Skeletal muscle tissue (tissue), 2 donors: Measurements from ENCODE around the gene CCDC17. TPM values are rescaled to one million over a fixed set of nuclear protein-coding genes. Genes with fewer than 3 reads are reported as not detected.

ENCODE experiments used
- small RNA-seq: library from RNA; depleted of rRNA; stranded (forward); fragments of <200 nt; gene quantifications from one replicate; pipeline ENCODE3, GENCODE V24; 2014
- total RNA-seq: library from RNA; depleted of rRNA; stranded (reverse); fragments of >200 nt; gene quantifications from one replicate; pipeline ENCODE4 v1.2.3, GENCODE V29; 2014

CCDC17 gene
- total RNA-seq, 1 donor from 2014 or later = 0.52 TPM

Small RNAs within 50 kb of the gene (small RNA-seq; reads per million reads assigned to genes)
- gene AL355480.1 = not detected
- not detected for gene AL355480.2
- not detected for gene AL355480.3
- gene AL355480.4 = not detected

Other genes starting within 250 kb of the CCDC17 start
- 2.6 TPM for gene TESK2, start 132.9 kb downstream of the CCDC17 start, total RNA-seq
- gene CCDC163, start 124.0 kb downstream of the CCDC17 start, total RNA-seq = not detected
- 2.1 TPM for gene MMACHC, start 123.8 kb downstream of the CCDC17 start, total RNA-seq
- gene PRDX1, start 102.2 kb downstream of the CCDC17 start, total RNA-seq = 213 TPM
- 93.9 TPM for gene AKR1A1, start 73.2 kb downstream of the CCDC17 start, total RNA-seq
- gene NASP, start 40.0 kb downstream of the CCDC17 start, total RNA-seq = 36.5 TPM
- gene GPBP1L1, start 62.5 kb upstream of the CCDC17 start, total RNA-seq = 69.9 TPM
- gene TMEM69, start 64.1 kb upstream of the CCDC17 start, total RNA-seq = 14.6 TPM
- gene IPP, start 126.6 kb upstream of the CCDC17 start, total RNA-seq = 15.1 TPM
- gene MAST2, start 179.6 kb upstream of the CCDC17 start, total RNA-seq = 42.8 TPM